Measurements from ENCODE around the gene LAMA2.
A peak's percentile ranks its signal among the peaks of the same experiment; 100 is the strongest.

Gene LAMA2

DNA sequence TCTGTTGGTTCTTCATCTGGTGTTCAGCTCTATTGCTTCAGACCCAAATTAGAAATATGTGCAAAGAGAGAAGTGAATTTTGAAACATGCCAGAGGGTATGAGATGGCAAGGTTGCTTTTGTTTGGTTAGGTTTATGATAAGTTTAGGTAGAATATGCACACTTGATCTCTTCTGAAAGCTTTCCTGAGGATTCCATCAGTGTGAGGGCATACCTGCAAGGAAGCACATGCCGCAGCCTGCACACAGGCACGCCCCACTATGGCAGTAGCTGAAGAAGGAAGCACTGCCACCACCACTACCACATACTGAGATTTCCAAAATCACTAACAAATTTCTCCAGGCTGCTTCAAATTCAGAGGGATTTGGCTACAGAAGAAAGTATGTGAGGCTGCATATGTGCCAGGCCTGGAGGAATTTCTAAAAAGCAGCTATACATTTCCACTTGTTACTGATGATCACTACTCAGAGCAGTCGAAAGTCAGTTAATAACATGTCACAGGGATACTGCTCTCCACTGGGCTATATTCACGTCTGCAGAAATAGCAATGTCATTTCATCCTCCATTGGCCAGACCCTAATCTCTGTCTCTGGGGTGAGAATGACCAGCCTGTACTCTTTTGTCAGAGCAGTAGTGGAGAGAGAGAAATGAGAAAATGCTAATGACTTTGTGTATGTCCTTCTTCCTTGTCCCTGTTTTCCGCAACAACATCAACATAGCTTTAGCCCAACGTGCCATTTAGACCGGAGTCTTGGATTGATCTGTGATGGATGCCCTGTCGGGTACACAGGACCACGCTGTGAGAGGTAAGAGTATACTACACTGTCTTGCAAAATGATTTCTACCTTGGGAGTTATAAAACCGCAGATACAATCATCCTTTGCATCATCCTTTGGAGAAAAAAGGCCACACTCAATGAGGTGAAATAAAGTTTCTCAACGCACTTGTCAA lies 396.7 kb downstream of the LAMA2 start:
- no peak for DNase-seq

DNA sequence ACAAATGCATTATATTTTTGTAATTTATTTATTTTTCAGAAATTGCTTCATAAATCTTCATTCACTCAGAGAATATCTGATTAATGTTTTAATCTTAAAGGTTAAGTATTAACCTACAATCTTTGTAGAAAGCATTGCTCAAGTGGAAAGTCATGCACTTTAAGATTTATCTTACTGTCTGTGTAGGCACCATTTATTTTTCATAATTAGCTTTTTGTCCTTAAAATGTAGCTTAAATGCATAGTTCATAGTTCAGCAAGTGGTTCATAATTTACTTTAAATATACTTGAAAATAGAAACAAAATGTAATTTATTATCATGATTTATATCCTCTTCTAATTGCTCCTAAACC lies 397.3 kb downstream of the LAMA2 start:
- no peak for DNase-seq

DNA sequence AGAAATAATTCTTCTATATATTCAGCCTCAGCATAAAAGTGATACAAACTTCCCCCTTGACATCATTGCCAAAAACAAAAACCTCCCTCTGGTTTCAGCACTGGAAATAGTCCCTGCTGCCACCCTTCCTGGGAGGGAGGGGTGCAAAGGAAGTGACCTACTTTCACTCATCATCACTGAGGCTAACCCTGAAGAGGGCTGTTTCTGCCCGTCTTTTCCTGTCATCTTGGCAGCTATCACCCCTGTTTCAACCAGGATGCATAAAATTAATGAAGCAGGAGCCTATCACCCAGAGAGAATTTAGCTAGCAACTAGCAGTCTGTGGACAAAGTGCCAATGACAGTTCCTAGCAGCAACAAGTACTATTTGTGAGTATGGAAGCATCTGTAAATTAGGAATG lies 397.8 kb downstream of the LAMA2 start:
- peak; percentile 48 for DNase-seq

DNA sequence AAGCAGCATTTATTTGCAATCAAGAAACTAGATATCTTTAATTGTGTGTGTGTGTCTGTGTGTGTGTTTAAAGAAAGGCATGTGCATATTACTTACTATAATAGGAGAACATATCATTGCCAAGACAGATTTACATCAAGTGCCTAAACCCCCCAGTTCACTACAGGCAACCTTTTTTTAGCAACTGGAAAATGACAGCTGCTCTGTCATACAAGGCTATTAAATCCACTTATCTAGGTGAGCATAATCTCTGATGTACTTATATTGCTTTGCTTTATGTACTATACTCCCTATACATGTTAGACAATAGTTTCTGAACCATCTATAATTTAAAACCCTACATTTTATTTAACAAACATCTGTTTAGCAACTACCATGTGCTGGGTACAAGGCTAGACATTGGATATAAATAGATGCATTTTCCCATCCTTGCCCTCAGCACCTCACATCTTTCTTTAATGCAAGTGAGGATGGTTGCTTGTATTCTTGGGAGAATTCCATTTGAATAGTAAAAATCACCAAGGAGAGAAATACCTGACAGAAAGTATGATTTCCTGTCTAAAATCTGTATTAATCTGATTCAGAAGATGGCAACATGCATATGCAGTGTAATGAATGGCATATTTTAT lies 398.3 kb downstream of the LAMA2 start:
- no peak for DNase-seq

DNA sequence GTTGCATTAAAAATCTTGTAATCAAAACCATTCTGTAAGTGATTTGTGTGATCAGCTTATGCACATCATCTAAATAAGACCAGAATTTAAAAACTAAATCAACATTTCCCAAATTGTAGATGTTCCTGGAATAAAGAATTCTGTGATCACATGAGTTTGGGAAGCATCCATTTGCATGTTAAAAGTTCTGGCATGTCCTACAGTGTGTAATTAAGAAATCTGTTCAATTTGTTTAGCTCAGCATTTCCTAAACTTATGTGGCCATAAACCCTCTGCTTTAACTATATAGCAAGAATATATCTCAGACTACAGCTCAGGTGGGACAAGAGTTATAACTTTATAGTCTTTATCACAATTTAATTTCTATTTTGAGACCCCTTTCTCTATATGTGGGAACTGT lies 399.1 kb downstream of the LAMA2 start:
- DNase-seq = no peak

DNA sequence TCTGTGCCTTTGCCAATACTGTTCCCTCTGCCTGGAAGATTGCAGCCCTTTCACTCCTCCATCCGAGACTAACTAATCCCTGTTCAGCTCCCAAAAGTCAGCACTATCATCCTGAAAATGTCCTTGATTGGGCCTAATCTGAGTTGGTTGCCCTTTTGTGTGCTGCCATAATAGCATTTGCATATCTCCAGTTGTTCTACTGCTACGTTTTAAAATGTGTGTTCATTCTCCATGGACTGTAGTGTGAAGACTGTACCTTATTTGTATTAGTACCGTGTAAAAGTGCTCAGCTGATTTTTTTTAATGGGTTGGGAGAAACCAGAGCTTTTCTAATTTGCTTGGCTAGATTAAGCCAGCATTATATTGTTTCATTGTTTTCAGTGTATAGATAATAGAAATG lies 401.3 kb downstream of the LAMA2 start:
- DNase-seq = no peak

DNA sequence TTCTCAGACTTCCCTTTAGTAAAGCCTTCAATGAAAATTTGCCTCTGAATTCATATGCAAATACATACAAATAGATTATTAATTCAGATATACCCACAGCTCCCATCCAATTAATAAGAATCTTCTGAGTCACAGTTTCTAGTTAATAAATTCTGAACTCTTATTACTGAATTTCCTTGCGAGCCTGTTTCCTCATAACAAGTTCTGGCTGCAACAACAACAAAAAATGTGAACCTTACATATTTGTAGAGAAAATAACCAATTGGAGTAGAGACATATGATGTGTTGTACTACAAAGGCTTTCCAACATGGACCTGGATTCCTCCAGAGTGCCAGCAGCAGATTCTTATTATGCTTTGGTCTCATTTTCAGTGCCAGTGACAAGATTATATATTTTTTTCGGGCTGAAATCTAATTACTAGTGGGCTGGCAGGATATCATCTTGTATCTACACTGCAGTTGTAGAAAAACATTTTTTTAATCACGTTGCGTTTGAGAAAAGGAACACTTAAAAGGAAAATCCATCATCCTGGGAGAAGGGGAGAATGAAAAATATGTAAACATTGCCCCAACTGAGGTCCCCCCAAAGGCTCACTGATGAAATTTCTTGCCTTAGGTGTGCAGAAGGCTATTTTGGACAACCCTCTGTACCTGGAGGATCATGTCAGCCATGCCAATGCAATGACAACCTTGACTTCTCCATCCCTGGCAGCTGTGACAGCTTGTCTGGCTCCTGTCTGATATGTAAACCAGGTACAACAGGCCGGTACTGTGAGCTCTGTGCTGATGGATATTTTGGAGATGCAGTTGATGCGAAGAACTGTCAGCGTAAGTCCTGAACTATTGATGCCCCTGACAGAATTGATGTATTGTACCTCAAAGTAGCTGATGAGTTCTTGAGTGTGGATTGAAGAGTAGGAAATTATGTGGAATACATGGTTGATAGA lies 404.6 kb downstream of the LAMA2 start:
- no peak for DNase-seq

DNA sequence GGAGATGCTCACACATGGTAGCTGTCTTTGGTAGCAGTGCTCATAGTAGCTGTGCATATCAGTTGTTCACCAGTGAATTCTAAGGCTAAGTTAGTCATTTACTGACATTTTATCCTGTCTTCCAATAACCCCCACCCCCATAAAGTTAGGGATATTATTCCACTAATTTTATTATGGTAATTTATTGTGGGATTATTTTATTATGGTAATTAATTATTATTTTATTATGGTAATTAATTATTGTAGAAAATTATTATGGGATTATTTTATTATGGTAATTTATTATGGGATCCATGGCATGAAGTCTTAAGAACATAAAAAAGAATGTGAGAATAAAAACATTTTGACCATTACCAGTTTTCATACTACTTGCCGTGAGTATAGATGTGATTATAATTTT lies 406.5 kb downstream of the LAMA2 start:
- DNase-seq = no peak

DNA sequence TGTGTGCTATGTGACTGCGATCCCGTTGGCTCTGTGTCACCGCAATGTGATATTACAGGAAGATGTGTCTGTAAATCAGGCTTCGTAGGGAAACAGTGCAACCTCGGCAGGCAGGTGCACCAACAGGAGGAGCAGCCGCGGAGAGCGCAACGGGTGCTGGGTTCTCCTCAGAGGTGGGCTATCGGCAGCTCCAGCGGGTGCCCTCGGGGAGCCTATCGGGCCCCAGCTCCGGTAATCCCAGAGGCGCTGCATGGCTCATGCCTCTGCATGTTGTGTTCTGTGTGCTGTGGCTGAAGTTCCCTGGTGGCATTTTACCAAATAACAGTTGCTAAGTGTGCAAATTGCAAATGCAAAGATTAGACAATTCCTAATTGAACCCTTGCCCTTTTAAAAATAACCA lies 409.9 kb downstream of the LAMA2 start:
- no peak for DNase-seq

DNA sequence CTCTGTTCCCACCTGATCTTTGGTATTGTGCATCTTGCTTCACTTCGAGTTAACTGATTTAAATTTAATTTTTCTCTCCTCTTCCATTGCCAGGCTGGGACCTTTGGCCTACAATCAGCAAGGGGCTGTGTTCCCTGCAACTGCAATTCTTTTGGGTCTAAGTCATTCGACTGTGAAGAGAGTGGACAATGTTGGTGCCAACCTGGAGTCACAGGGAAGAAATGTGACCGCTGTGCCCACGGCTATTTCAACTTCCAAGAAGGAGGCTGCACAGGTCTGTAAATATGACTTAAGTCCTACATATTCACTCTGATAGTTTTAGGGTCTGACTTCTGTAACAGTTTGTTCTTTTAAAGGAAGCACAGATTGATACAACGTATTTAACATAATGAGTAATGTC lies 414.7 kb downstream of the LAMA2 start:
- no peak for DNase-seq

DNA sequence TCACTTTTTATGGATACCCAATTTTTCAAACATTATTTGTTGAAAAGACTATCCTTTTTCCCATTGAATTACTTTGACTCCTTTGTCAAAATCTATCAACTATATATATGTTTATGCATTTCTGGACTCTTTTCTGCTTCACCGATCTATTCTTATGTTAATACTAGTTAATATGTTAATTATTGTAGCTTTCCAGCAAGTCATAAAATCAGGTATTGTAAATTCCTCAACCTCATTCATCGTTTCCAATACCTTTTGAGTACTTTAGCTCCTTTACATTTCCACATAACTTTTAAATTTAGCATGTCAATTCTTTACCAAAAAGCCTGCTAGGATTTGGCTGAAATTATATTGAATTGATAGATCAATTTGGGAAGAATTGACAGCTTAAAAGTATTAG lies 419.7 kb downstream of the LAMA2 start:
- DNase-seq = no peak

DNA sequence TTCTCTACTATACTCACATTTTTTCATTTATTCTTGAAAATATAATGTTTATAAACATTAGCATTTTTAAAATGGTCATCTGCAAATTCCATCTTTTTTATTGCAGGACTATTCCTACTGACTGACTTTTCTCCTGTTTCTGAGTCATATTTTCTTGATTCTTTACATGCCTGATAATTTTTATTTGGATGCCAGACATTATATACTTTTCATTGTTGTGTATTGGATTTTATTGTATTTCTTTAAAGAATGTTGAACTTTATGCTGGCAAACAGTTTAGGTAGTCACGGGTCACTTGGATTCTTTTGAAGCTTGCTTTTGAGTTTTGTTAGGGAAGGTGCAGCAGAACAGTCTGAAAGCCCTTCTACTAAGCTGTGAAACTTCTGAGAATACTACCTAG lies 423.9 kb downstream of the LAMA2 start:
- no peak for DNase-seq

DNA sequence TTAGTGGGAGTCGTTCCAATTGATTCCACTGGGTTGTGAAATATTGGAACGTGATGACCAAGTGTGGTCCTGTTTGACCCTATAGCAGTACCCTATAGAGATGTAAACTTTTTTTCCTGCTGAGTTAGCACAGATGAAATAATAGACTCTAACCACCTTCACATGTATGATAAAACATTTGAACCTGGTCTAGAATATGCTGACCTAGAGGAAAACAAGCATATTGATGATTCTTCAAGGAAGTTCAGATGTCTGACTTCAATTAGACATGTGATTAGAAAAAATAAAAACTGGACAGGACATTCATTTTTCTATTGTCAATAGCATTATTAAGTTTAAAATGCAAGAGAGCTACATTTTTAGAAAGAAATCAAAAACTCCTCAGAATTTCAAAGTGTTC lies 424.9 kb downstream of the LAMA2 start:
- no peak for DNase-seq

DNA sequence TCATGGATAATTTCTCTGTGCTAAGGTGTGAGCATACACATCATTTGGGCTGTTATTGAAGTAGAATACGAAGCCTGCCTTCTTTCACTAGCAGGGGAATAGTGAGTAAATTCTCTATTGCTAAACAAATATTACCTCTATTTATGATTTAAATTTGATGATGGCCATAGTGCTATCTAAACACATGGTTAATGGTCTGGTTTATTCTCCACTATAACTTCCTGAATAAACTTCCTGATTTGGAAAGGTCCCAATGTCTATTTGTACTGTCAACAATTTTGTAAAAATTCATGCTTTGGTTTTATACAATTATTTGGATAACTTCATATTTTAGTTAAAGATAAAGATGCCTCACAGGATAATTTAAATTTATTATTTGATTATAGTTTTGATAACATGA lies 426.2 kb downstream of the LAMA2 start:
- DNase-seq = no peak

DNA sequence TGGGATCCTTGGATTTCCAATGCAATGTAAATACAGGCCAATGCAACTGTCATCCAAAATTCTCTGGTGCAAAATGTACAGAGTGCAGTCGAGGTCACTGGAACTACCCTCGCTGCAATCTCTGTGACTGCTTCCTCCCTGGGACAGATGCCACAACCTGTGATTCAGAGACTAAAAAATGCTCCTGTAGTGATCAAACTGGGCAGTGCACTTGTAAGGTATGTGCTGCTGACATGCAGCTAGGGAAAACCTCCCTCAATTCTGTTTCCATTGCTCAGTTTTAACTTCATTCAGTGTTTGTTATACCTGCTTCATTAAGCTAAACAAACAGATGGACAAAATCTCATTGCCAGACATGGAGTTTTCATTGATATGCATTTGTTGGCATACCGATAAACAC lies 429.9 kb downstream of the LAMA2 start:
- DNase-seq = no peak

DNA sequence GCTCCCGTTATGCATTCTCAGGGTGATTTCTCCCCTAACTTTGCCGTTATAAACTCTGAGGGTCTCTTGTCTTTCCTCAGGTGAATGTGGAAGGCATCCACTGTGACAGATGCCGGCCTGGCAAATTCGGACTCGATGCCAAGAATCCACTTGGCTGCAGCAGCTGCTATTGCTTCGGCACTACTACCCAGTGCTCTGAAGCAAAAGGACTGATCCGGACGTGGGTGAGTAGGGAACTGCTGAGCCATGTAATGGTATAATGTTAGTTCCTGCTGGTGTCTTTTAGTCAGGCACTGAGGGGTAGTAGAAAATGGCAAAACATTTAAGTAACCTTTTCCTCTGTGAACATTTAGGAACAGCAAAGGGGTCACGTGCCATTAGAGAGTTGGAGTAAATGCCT lies 431.6 kb downstream of the LAMA2 start:
- DNase-seq = no peak

DNA sequence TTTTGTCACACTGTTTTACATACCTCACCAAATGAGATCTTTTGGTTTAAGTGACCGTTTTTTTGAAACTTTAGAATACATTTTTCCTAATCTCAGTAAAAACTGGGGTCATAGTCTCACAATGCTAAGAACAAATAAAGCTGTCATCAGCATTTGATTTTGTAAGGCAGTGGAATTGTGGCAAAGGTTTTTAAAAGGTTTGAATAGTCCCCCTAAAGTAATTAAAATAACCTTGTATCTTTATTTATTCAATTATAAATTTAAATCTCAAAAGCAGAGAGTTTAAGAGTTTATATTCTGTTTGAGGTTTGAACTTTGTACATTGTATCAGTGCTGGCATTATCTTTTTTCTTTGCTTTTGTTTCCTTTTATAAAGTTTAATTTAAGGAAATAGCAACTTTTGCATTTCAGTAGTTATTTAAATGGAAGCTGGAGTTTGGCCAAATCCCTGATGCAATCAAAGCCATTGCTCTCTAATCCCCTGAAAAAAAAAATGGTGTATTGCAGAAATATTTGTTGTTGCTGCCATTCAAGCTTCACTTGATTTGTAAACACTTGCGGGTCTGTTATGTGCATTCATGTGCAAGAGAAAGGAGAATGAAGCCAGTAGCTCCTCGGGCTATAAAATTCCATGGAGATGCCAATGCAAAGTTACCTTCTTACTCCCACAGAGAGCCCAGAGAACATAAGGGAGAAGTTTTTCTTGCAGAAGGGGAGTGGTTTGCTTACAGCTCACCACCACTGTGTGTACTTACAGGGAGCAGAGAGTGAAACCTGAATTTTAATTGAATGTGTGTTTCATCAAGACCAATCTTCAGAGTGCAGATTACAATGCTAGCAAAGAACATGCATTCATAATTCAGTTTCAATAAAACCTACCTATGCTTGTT lies 435.2 kb downstream of the LAMA2 start:
- no peak for DNase-seq

DNA sequence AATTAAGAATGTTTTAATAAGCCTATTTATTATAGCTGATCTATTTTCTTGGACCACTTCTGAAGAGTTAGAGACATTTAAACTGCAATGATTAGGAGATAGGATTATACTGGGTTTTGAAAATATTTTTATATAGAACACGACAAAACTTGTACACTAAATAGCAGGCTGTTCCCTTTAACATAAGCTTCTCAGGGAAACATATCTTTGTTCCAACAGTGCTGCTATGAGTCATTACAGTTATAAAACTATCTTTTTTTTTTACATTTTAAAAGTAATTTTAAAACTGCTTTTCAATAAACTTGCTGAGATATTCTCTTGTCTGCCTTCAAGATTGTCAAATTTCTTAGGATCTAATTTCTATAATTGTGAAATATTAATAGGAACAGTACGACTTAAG lies 438.0 kb downstream of the LAMA2 start:
- DNase-seq = no peak

DNA sequence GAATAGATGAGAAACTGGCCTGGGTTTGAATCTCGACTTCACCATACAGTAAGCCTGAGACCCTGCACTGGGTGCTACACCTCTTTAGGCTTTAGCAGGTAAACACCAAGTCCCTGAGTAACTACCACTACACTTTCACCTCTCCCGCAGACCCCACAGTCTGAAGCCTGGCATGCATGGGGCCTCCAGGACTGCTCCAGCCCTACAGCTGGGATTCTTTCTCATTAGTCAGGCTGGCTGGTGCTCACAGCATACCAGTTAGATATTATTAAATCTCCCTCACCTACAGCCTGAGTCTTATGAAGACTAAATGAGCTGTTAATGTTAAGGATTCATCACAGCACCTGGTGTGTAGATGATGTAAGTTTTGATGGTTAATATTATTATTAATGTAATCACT lies 438.4 kb downstream of the LAMA2 start:
- no peak for DNase-seq

DNA sequence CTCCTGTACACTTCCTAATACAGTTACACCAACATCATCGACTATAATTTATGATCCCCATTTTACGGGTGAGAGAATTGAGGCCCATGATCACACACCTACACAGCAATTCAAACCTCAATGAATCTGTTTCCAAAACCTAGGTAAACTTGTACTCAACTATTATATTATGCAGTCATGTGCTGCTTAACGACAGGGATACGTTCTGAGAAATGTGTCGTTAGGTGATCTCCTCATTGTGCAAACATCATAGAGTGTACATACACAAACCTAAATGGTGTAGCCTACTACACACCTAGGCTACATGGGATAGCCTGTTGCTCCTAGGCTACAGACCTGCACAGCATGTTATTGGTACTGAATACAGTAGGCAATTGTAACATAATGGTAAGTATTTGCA lies 441.4 kb downstream of the LAMA2 start:
- DNase-seq = no peak

DNA sequence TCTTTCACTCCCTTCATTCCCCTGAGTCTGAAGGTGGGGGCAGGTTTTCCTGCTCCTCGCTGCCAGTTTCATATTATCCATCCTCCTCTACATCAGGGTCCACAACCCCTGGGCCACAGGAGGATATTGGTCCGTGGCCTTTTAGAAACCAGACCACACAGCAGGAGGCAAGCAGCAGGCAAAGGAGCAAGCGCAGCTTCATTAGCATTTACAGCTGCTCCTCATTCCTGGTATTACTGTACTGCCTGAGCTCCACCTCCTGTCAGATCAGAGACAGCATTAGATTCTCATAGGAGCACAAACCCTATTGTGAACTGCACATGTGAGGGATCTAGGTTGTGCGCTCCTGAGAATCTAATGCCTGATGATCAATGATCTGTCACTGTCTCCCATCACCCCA lies 446.7 kb downstream of the LAMA2 start:
- no peak for DNase-seq

DNA sequence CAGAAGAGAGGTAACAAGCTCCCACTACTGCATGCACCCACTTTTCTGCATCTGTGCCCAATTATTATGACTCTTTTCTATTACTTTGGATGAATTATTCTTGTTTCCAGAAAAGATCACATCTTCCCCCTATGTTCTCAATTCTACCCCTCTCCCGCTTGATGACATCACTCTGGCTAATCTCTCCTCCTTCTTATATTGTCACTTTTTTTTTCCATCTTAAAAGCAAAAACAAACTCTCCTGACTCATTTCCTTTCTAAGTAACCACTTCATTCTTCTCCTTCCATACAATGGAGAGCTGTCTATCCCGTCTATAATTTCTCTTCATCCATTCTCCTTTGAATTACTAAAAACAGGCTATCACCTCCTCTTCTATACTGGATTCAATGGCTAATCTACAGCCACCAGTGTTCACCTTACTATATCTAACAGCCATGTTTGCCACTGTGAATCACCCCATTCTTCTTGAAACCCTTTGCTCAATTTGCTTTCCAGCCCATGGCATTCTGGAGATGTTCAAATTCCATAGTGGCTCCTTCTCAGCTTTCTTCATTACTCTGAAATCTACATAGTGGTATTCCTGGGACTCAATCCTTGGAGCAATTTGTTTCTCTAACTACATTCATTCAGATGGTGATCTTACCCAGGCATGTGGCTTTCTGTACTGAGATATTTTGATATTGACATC lies 448.7 kb downstream of the LAMA2 start:
- no peak for DNase-seq
